Measurements from ENCODE around the gene MAP2. TPM values are rescaled to one million over a fixed set of nuclear protein-coding genes. Genes with fewer than 3 reads are reported as not detected.

MAP2 gene
- total and polyA plus RNA-seq, 2 experiments from 2014 or later, result 2.9 to 4.4 TPM

GRCh38 chr2:209640358-209640757 lies 216.5 kb downstream of the MAP2 start:
- Histone ChIP-seq H3K36me3 (ENCODE audit: insufficient read depth) (no peaks in the 10 kb centered on the region), H3K4me1 (ENCODE audit: insufficient read depth) (no peaks in the 10 kb centered on the region), H3K4me2 (no peak overlapping the region), H3K27me3 (ENCODE audit: insufficient read depth) (no peaks in the 10 kb centered on the region), H2AFZ (no peak overlapping the region), H3K79me2 (replicated peaks; ENCODE audit: insufficient read depth) (no peaks in the 10 kb centered on the region), H3K27ac (ENCODE audit: low read depth) (no peak overlapping the region), H3K4me3 (no peak overlapping the region), H4K20me1 (replicated peaks; ENCODE audit: insufficient read depth) (no peaks in the 10 kb centered on the region), H3F3A (replicated peaks; ENCODE audit: low read depth) (no peaks in the 10 kb centered on the region), H3K9me2 (ENCODE audit: insufficient read depth) (no peaks in the 10 kb centered on the region)
- Mint-ChIP-seq H3K4me3 (no peak overlapping the region), H3K9me3 (no peaks in the 10 kb centered on the region), H3K27me3 (ENCODE audit: insufficient read depth, low read depth, poor library complexity) (no peaks in the 10 kb centered on the region), H3K36me3 (ENCODE audit: low read depth) (no peaks in the 10 kb centered on the region), H3K4me1 (peaks cover 5% of the 10 kb centered on the region; the same call in 2 of the 3 replicates), H3K27ac (no peak overlapping the region)
- TF ChIP-seq REST (IDR thresholded peaks at IDR 0.05; ENCODE audit: unreplicated experiment) (no peak), EZH2phosphoT487 (IDR thresholded peaks at IDR 0.05; ENCODE audit: unreplicated experiment) (no peak), ZNF114 (CRISPR knock-in tag; IDR thresholded peaks at IDR 0.05) (no peak)
- ATAC-seq (no peak), DNase-seq (ENCODE audit: low spot score) (no peak)

- Histone ChIP-seq H3K27ac (ENCODE audit: low read depth) (no peak overlapping the region), H3K36me3 (ENCODE audit: insufficient read depth) (no peaks in the 10 kb centered on the region), H3K9me2 (ENCODE audit: insufficient read depth) (no peaks in the 10 kb centered on the region), H4K20me1 (replicated peaks; ENCODE audit: insufficient read depth) (no peaks in the 10 kb centered on the region), H3F3A (replicated peaks; ENCODE audit: low read depth) (no peaks in the 10 kb centered on the region), H3K4me2 (no peak overlapping the region), H2AFZ (0 out of 2 replicates have a peak overlapping the region, but pooled peaks have one; percentile 10), H3K4me1 (ENCODE audit: insufficient read depth) (no peaks in the 10 kb centered on the region), H3K27me3 (ENCODE audit: insufficient read depth) (no peaks in the 10 kb centered on the region), H3K79me2 (replicated peaks; ENCODE audit: insufficient read depth) (no peaks in the 10 kb centered on the region), H3K4me3 (no peak overlapping the region)
- H3K27me3 Mint-ChIP-seq (ENCODE audit: insufficient read depth, low read depth, poor library complexity), result no peaks in the 10 kb centered on the region
- DNase-seq (ENCODE audit: low spot score) (no peak), ATAC-seq (no peak)
- no peak overlapping the region for H3K4me3 Mint-ChIP-seq
- no peak overlapping the region for H3K27ac Mint-ChIP-seq
- H3K4me1 Mint-ChIP-seq, result peaks cover 5% of the 10 kb centered on the region; the same call in 2 of the 3 replicates
- H3K9me3 Mint-ChIP-seq, result no peaks in the 10 kb centered on the region
- no peak for TF ChIP-seq POLR2AphosphoS5 (IDR thresholded peaks at IDR 0.05; ENCODE audit: low read depth)
- TF ChIP-seq ZNF331 (CRISPR knock-in tag; IDR thresholded peaks at IDR 0.05; ENCODE audit: low read depth), result no peak
- no peak for TF ChIP-seq ETS1 (IDR thresholded peaks at IDR 0.05)
- TF ChIP-seq NANOG (IDR thresholded peaks at IDR 0.05; ENCODE audit: borderline replicate concordance), result no peak
- no peak for TF ChIP-seq JUNB (IDR thresholded peaks at IDR 0.05; ENCODE audit: unreplicated experiment)
- no peaks in the 10 kb centered on the region for H3K36me3 Mint-ChIP-seq (ENCODE audit: low read depth)
These were observed 218.4 kb downstream of the MAP2 start for GRCh38 chr2:209642146-209642820.

Measured in GM23338 (cell line).